Endothelial cell of umbilical vein (primary cell): ENCODE results near the gene ANKDD1B. TPM values are rescaled to one million over a fixed set of nuclear protein-coding genes. Genes with fewer than 3 reads are reported as not detected.

ENCODE experiments used
- BruUV-seq: library from RNA; stranded (reverse); fragments of 400-500 nt; replicated peaks from 2 replicates; lab custom pipeline; 2021; lab: Mats Ljungman, UMichigan
- CTCF ChIA-PET: fragments of 300-600, 350-600 bp; sonication (Branson Sonifier 250); formaldehyde crosslinking; loops from one replicate; lab custom pipeline; 2021; ENCODE audit warnings: antibody characterized with exemption, inconsistent platforms; lab: Charles Lee
- POLR2A ChIA-PET: fragments of 300-600, 350-600 bp; sonication (Branson Sonifier 250); formaldehyde crosslinking; loops from one replicate; lab custom pipeline; 2021; ENCODE audit warnings: antibody characterized with exemption, inconsistent platforms; lab: Charles Lee
- DNase-seq: peaks from one replicate; pipeline ENCODE4 v3.0.0-alpha.2; 2011; ENCODE audit warnings: low read depth, low spot score
- FAIRE-seq: peaks from 2 replicates; lab custom pipeline; 2011; peaks lifted over from hg19 to GRCh38; lab: Jason Lieb, UNC
- H2AFZ ChIP-seq: 2 replicates; pipeline ENCODE4 v1.6.0; 2012; ENCODE audit warnings: low read depth, low read length, control low read depth, inconsistent platforms
- H3K27ac ChIP-seq: 2 replicates; pipeline ENCODE4 v1.5.1; 2011; ENCODE audit warnings: low read depth, mild to moderate bottlenecking, control low read depth, low read length, moderate library complexity; ENCODE audit not compliant: insufficient read depth
- H3K27me3 ChIP-seq, 2 experiments: 2 replicates each; pipeline versions ENCODE4 v1.6.0 to v1.6.1; 2011; ENCODE audit warnings: low read length in 2 of 2, mixed read lengths in 1 of 2; ENCODE audit not compliant: control insufficient read depth in 2 of 2, insufficient read depth in 2 of 2
- H3K36me3 ChIP-seq, 2 experiments: 2 replicates in 1 of 2; 3 replicates in 1 of 2; pipeline ENCODE4 v1.5.1; 2011; ENCODE audit warnings: low read length in 2 of 2, mild to moderate bottlenecking in 1 of 2, moderate library complexity in 1 of 2; ENCODE audit not compliant: control insufficient read depth in 2 of 2, insufficient read depth in 2 of 2; ENCODE audit errors: extremely low read depth in 1 of 2
- H3K4me1 ChIP-seq: 3 replicates; pipeline ENCODE4 v1.5.1; 2011; ENCODE audit warnings: mild to moderate bottlenecking, low read length; ENCODE audit not compliant: control insufficient read depth, insufficient read depth; ENCODE audit errors: extremely low read depth
- H3K4me2 ChIP-seq: 2 replicates; pipeline ENCODE4 v1.6.1; 2011; ENCODE audit warnings: low read length, control low read depth, mixed read lengths; ENCODE audit not compliant: insufficient read depth
- H3K4me3 ChIP-seq, 3 experiments: fragments of 200-600 bp in 1 of 3; sonication (generic), shearing (Covaris generic) in 1 of 3; replicated peaks in 1 of 3; 2 replicates each; pipeline ENCODE4 v1.5.1; 2011 to 2016; ENCODE audit warnings: control low read depth in 3 of 3, low read length in 3 of 3, mild to moderate bottlenecking in 2 of 3, inconsistent platforms in 1 of 3, low read depth in 1 of 3, moderate library complexity in 1 of 3; ENCODE audit not compliant: insufficient read depth in 1 of 3
- H3K79me2 ChIP-seq: 2 replicates; pipeline ENCODE4 v1.6.0; 2012; ENCODE audit warnings: low read length, inconsistent platforms; ENCODE audit not compliant: control insufficient read depth, insufficient read depth
- H3K9ac ChIP-seq: replicated peaks from 2 replicates; pipeline ENCODE3; 2011; ENCODE audit warnings: low read length, control low read depth; ENCODE audit not compliant: insufficient read depth; ENCODE audit errors: extremely low read depth
- H3K9me1 ChIP-seq: replicated peaks from 3 replicates; pipeline ENCODE4 v1.6.0; 2011; ENCODE audit warnings: mild to moderate bottlenecking, low read length; ENCODE audit not compliant: control insufficient read depth, insufficient read depth; ENCODE audit errors: extremely low read depth
- H3K9me3 ChIP-seq: replicated peaks from 2 replicates; pipeline ENCODE4 v1.5.1; 2012; ENCODE audit warnings: low read length, inconsistent platforms; ENCODE audit not compliant: control insufficient read depth, insufficient read depth
- H4K20me1 ChIP-seq: replicated peaks from 2 replicates; pipeline ENCODE3; 2011; ENCODE audit warnings: mild to moderate bottlenecking, low read length; ENCODE audit not compliant: control insufficient read depth, insufficient read depth; ENCODE audit errors: extremely low read depth
- EZH2 ChIP-seq: IDR thresholded peaks from 2 replicates; pipeline ENCODE4 v1.6.1; 2012; ENCODE audit warnings: borderline replicate concordance, low read depth, mild to moderate bottlenecking, moderate library complexity, low read length, inconsistent platforms; ENCODE audit not compliant: severe bottlenecking
- FOS ChIP-seq: IDR thresholded peaks from 2 replicates; pipeline ENCODE4 v1.6.1; 2011; ENCODE audit warnings: mild to moderate bottlenecking, low read length, moderate library complexity, borderline replicate concordance; ENCODE audit not compliant: insufficient read depth
- GATA2 ChIP-seq: IDR thresholded peaks from 2 replicates; pipeline ENCODE4 v1.7.0; 2011; ENCODE audit warnings: low read depth, mild to moderate bottlenecking, moderate library complexity, mixed read lengths, low read length; ENCODE audit not compliant: insufficient read length, insufficient read depth
- JUN ChIP-seq: IDR thresholded peaks from 2 replicates; pipeline ENCODE4 v1.6.1; 2011; ENCODE audit warnings: borderline replicate concordance, low read depth; ENCODE audit not compliant: insufficient read length, insufficient read depth
- MYC ChIP-seq: IDR thresholded peaks from one replicate; pipeline ENCODE4 v1.6.1; 2011; ENCODE audit warnings: mild to moderate bottlenecking, low read depth, low read length
- dilution Hi-C: fragments of 300-500 bp; cut with MboI; formaldehyde crosslinking; loops from one replicate; pipeline ENCODE4 v1.15.0; 2019; ENCODE audit warnings: low sequenced_read_pairs; ENCODE audit not compliant: extremely low pct_ligation_motif_present
- intact Hi-C: fragments of 100-400 bp; cut with micrococcal nuclease; formaldehyde crosslinking; loops from one replicate; pipeline ENCODE4 v1.10.0; 2022
- polyA plus RNA-seq, 4 experiments: library from polyadenylated mRNA; depleted of rRNA in 3 of 4; stranded (reverse) in 3 of 4; unstranded in 1 of 4; fragments of >200 nt; gene quantifications; 2 replicates each; pipeline versions ENCODE4 v1.2.1 to v1.2.3, GENCODE V29; 2011 to 2012; ENCODE audit warnings: missing spikeins in 1 of 4
- total RNA-seq: library from RNA; stranded (reverse); gene quantifications from 2 replicates; pipeline ENCODE4 v1.2.3, GENCODE V29; 2021
- TF ChIP-seq, protein P1 (sequence below): IDR thresholded peaks from 2 replicates; pipeline ENCODE4 v1.6.1; 2011; ENCODE audit not compliant: insufficient read depth, insufficient read length

ANKDD1B gene
- total and polyA plus RNA-seq, 2 donors (not counting 3 experiments of a cell fraction or from before 2014, with no cell fraction given) = 0.15 to 0.71 TPM

DNA sequence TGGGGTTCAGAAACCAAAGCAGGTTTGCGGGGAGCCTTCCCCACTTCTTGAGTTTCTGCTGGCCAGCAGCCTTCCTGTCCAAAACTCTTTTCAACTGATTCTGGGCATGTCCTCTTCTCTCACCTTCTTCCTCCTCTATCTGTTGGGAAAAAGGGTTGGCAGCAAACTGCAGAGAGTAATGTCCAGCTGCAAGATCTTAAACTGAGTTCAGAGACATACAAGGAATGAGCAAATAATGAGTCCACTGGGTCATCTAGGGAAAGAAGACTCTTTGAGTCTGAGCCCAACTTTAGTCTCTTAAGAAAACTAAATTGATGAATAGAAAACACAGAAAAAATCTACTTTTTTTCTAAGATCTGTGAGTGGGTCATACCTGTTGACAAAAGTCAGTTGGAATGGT, 16.5 kb downstream of the ANKDD1B start:
- no peak for FAIRE-seq
- POLR2A ChIA-PET = no interaction called here

DNA sequence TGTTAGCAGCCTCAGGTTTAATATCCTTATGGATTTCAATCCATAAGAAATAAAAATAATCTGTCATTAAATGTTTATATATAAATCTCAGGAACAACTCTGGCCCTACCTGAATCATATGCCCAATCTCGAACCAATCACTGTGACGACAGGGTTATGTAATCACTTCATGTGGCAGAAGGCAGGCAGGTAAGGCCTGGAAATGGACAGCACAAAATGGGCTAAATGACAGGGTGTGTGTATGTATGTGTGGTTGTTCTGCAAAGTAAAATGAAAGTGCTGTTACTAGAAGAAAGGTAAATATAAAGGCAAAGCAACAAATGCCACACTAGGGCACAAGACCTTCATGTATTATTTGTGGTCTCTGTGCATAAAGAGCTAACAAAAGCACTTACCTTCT, 19.6 kb downstream of the ANKDD1B start:
- no peaks in the 10 kb centered on the region for H3K27me3 ChIP-seq
- H3K4me3 ChIP-seq = no peak overlapping the region
- POLR2A ChIA-PET = no interaction called here

More for the DNA sequence above, 16.5 kb downstream of the ANKDD1B start:
- CTCF ChIA-PET = interaction anchor here (1.0 to 1.1 kb wide), 2 partner anchors 7 to 9 kb away, joined by 3 read pairs; no protein-coding TSS in a partner anchor
- dilution Hi-C loops = no loop called here
- no peaks in the 10 kb centered on the region for H3K9me3 ChIP-seq
- no peak for TF ChIP-seq MYC
- no peak overlapping the region for H3K4me3 ChIP-seq
- H3K4me1 ChIP-seq = peaks cover 2% of the 10 kb centered on the region
- H3K27me3 ChIP-seq = no peaks in the 10 kb centered on the region
- intact Hi-C loops = no loop called here
- no peaks in the 10 kb centered on the region for H3K9me1 ChIP-seq
- H3K9ac ChIP-seq = no peak overlapping the region
- no peaks in the 10 kb centered on the region for H4K20me1 ChIP-seq
- H3K27ac ChIP-seq = no peak overlapping the region
- no peak overlapping the region for H2AFZ ChIP-seq
- no peaks in the 10 kb centered on the region for H3K79me2 ChIP-seq
- no TSS peak for BruUV-seq
- DNase-seq = no peak
- no peak overlapping the region for H3K4me2 ChIP-seq
- H3K36me3 ChIP-seq = no peaks in the 10 kb centered on the region

More for the DNA sequence above, 19.6 kb downstream of the ANKDD1B start:
- DNase-seq = no peak
- Histone ChIP-seq H3K79me2 (no peaks in the 10 kb centered on the region), H3K4me1 (no peaks in the 10 kb centered on the region), H3K9ac (no peak overlapping the region), H3K9me3 (no peaks in the 10 kb centered on the region), H3K36me3 (no peaks in the 10 kb centered on the region), H3K27ac (no peak overlapping the region), H2AFZ (no peak overlapping the region), H4K20me1 (no peaks in the 10 kb centered on the region), H3K9me1 (no peaks in the 10 kb centered on the region), H3K4me2 (no peak overlapping the region)
- intact Hi-C loops (no loop called here), dilution Hi-C loops (no loop called here)
- CTCF ChIA-PET = interaction anchor here (2.4 kb wide), 1 partner anchor 50 kb away, joined by 6 read pairs; no protein-coding TSS in a partner anchor
- BruUV-seq = no TSS peak
- TF ChIP-seq MYC = no peak
- TF ChIP-seq JUN = no peak
- no peak for TF ChIP-seq FOS
- TF ChIP-seq, protein P1, sequence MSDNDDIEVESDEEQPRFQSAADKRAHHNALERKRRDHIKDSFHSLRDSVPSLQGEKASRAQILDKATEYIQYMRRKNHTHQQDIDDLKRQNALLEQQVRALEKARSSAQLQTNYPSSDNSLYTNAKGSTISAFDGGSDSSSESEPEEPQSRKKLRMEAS = no peak
- no peak for TF ChIP-seq GATA2
- TF ChIP-seq EZH2 = no peak
- no peak for FAIRE-seq
